ENCODE results near the gene CLTB. TPM values are rescaled to one million over a fixed set of nuclear protein-coding genes. Genes with fewer than 3 reads are reported as not detected.

Gene CLTB
- total and polyA plus RNA-seq, 2 of the 13 experiments (the other 11 are each of a cell fraction or from before 2014, with no cell fraction given), result 23.3 to 33.8 TPM

DNA sequence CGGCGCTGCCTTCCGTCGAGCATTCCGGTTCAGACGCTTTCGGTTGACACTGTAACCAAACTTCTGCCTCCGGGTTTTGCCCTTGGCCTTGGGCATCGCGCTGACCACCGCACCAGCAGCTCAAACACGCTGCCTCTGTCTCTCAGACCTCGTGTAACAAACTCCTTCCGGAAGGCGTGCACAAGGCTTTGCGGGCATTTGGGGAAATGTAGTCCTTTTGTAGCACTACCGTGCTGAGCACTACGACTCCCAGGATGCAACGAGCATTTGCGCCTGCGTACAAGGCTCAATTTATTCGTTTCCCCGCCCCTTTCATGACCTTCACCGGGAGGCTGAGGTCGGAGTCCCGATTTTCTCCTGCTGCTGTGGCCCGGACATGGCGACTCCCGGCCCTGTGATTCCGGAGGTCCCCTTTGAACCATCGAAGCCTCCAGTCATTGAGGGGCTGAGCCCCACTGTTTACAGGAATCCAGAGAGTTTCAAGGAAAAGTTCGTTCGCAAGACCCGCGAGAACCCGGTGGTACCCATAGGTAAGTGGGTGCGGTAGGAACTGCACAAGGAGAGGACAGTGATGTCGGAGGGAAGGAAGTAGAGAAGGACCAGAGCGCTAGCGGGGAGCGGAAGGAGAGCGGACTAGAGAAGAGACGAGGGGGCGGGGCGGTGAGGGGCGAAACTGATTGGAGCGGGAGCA lies 27.8 kb downstream of the CLTB start, which contains the start of the genes HIGD2A and NOP16 (continued):
- TF ChIP-seq, protein P1, sequence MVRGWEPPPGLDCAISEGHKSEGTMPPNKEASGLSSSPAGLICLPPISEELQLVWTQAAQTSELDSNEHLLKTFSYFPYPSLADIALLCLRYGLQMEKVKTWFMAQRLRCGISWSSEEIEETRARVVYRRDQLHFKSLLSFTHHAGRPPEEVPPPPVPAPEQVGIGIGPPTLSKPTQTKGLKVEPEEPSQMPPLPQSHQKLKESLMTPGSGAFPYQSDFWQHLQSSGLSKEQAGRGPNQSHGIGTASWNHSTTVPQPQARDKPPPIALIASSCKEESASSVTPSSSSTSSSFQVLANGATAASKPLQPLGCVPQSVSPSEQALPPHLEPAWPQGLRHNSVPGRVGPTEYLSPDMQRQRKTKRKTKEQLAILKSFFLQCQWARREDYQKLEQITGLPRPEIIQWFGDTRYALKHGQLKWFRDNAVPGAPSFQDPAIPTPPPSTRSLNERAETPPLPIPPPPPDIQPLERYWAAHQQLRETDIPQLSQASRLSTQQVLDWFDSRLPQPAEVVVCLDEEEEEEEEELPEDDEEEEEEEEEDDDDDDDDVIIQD (CRISPR knock-in tag; IDR thresholded peaks at IDR 0.05; ENCODE audit: low read depth), result no peak
- TF ChIP-seq NFYC (CRISPR knock-in tag; IDR thresholded peaks at IDR 0.05) (peak; percentile 70), ZNF781 (CRISPR knock-in tag; IDR thresholded peaks at IDR 0.05; ENCODE audit: borderline replicate concordance, not compliant biosample characterization) (no peak), NBN (conservative IDR thresholded peaks at IDR 0.05) (no peak), ZNF17 (CRISPR knock-in tag; IDR thresholded peaks at IDR 0.05) (no peak), ONECUT2 (CRISPR knock-in tag; IDR thresholded peaks at IDR 0.05) (no peak), PHB2 (IDR thresholded peaks at IDR 0.05; ENCODE audit: partially characterized antibody) (no peak), ZNF678 (CRISPR knock-in tag; IDR thresholded peaks at IDR 0.05) (peak; percentile 91), NCOA5 (CRISPR knock-in tag; IDR thresholded peaks at IDR 0.05) (no peak), HNF4G (IDR thresholded peaks at IDR 0.05; ENCODE audit: borderline replicate concordance, low read depth, low read length) (no peak), HNF4G (CRISPR knock-in tag; IDR thresholded peaks at IDR 0.05; ENCODE audit: borderline replicate concordance, low read depth) (peak; percentile 27; the same call in 1 of the 2 replicates), NCOR1 (IDR thresholded peaks at IDR 0.05; ENCODE audit: borderline replicate concordance, low read length) (peak; percentile 60; the same call in 1 of the 2 replicates), SRSF4 (IDR thresholded peaks at IDR 0.05; ENCODE audit: low read depth, low read length, poor library complexity, severe bottlenecking) (no peak), ZNF788 (CRISPR knock-in tag; IDR thresholded peaks at IDR 0.05; ENCODE audit: borderline replicate concordance) (no peak; the same call in 1 of the 2 replicates), CBX1 (IDR thresholded peaks at IDR 0.05; ENCODE audit: low read depth) (no peak), IKZF1 (IDR thresholded peaks at IDR 0.05) (no peak), RAD51 (IDR thresholded peaks at IDR 0.05; ENCODE audit: borderline replicate concordance) (no peak), PAWR (CRISPR knock-in tag; IDR thresholded peaks at IDR 0.05; ENCODE audit: borderline replicate concordance) (0 out of 2 replicates have a peak, but pooled peaks have one; percentile 85), RBFOX2 (IDR thresholded peaks at IDR 0.05; ENCODE audit: low read depth, low read length) (peak; percentile 68), RFX1 (IDR thresholded peaks at IDR 0.05) (no peak)
- TF ChIP-seq, protein P2, sequence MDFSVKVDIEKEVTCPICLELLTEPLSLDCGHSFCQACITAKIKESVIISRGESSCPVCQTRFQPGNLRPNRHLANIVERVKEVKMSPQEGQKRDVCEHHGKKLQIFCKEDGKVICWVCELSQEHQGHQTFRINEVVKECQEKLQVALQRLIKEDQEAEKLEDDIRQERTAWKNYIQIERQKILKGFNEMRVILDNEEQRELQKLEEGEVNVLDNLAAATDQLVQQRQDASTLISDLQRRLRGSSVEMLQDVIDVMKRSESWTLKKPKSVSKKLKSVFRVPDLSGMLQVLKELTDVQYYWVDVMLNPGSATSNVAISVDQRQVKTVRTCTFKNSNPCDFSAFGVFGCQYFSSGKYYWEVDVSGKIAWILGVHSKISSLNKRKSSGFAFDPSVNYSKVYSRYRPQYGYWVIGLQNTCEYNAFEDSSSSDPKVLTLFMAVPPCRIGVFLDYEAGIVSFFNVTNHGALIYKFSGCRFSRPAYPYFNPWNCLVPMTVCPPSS (IDR thresholded peaks at IDR 0.05), result no peak
- TF ChIP-seq, protein P3, sequence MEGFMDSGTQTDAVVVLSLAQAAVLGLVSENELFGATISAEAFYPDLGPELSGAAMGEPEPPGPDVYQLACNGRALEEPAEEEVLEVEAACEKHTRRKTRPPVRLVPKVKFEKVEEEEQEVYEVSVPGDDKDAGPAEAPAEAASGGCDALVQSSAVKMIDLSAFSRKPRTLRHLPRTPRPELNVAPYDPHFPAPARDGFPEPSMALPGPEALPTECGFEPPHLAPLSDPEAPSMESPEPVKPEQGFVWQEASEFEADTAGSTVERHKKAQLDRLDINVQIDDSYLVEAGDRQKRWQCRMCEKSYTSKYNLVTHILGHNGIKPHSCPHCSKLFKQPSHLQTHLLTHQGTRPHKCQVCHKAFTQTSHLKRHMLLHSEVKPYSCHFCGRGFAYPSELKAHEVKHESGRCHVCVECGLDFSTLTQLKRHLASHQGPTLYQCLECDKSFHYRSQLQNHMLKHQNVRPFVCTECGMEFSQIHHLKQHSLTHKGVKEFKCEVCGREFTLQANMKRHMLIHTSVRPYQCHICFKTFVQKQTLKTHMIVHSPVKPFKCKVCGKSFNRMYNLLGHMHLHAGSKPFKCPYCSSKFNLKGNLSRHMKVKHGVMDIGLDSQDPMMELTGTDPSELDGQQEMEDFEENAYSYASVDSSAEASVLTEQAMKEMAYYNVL (CRISPR knock-in tag; IDR thresholded peaks at IDR 0.05; ENCODE audit: borderline replicate concordance), result no peak; the same call in 1 of the 2 replicates
- TF ChIP-seq, protein P4, sequence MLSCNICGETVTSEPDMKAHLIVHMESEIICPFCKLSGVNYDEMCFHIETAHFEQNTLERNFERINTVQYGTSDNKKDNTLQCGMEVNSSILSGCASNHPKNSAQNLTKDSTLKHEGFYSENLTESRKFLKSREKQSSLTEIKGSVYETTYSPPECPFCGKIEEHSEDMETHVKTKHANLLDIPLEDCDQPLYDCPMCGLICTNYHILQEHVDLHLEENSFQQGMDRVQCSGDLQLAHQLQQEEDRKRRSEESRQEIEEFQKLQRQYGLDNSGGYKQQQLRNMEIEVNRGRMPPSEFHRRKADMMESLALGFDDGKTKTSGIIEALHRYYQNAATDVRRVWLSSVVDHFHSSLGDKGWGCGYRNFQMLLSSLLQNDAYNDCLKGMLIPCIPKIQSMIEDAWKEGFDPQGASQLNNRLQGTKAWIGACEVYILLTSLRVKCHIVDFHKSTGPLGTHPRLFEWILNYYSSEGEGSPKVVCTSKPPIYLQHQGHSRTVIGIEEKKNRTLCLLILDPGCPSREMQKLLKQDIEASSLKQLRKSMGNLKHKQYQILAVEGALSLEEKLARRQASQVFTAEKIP (CRISPR knock-in tag; IDR thresholded peaks at IDR 0.05; ENCODE audit: borderline replicate concordance), result no peak
- TF ChIP-seq, protein P5, sequence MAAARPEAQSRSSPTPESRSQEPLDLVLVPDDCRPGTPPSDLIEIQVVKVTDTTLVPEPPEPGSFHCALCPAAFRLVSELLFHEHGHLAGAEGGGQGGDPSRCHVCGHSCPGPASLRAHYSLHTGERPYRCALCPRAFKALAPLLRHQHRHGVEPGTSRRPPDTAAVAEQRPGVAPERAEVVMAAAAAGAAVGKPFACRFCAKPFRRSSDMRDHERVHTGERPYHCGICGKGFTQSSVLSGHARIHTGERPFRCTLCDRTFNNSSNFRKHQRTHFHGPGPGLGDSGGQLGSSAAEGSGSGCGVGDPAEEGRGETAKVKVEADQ (CRISPR knock-in tag; IDR thresholded peaks at IDR 0.05; ENCODE audit: borderline replicate concordance), result peak; percentile 91; the same call in 1 of the 2 replicates

All from HepG2 (cell line).